ENCODE results near the gene ZNF382.
A peak's percentile ranks its signal among the peaks of the same experiment; 100 is the strongest.

Gene ZNF382

GRCh38 chr19:36638862-36639510 lies 33.9 kb downstream of the ZNF382 start:
- no peaks in the 10 kb centered on the region for H3K4me1 Mint-ChIP-seq
- H3K4me3 Mint-ChIP-seq, result no peak overlapping the region
- peaks cover 48% of the 10 kb centered on the region for H3K36me3 Mint-ChIP-seq
- CTCF ChIA-PET, result no interaction called here
- H3K27me3 Mint-ChIP-seq, result no peaks in the 10 kb centered on the region
- H3K27ac Mint-ChIP-seq, result no peak overlapping the region
- H3K9me3 Mint-ChIP-seq, result peaks cover 71% of the 10 kb centered on the region
- no peak for DNase-seq

- DNase-seq, result no peak
- Mint-ChIP-seq H3K27ac (no peak overlapping the region), H3K9me3 (peaks cover 41% of the 10 kb centered on the region), H3K4me1 (no peaks in the 10 kb centered on the region), H3K27me3 (no peaks in the 10 kb centered on the region), H3K4me3 (no peak overlapping the region), H3K36me3 (peaks cover 48% of the 10 kb centered on the region)
- CTCF ChIA-PET, result no interaction called here
Observed at GRCh38 chr19:36646746-36647145, 41.6 kb downstream of the ZNF382 start.

- Mint-ChIP-seq H3K27ac (no peak overlapping the region), H3K4me3 (no peak overlapping the region), H3K27me3 (no peaks in the 10 kb centered on the region), H3K4me1 (no peaks in the 10 kb centered on the region), H3K36me3 (peaks cover 61% of the 10 kb centered on the region), H3K9me3 (peaks cover 39% of the 10 kb centered on the region)
- DNase-seq, result no peak
- CTCF ChIA-PET, result no interaction called here
Observed at GRCh38 chr19:36652958-36653357, 47.8 kb downstream of the ZNF382 start.

- Mint-ChIP-seq H3K4me3 (peak overlapping the region; percentile 95), H3K27ac (peak overlapping the region; percentile 98), H3K36me3 (peaks cover 48% of the 10 kb centered on the region), H3K4me1 (peaks cover 25% of the 10 kb centered on the region), H3K27me3 (peaks cover 6% of the 10 kb centered on the region), H3K9me3 (peaks cover 48% of the 10 kb centered on the region)
- DNase-seq, result no peak
- CTCF ChIA-PET, result no interaction called here
Observed at GRCh38 chr19:36665832-36666231, 60.7 kb downstream of the ZNF382 start.

- CTCF ChIA-PET, result no interaction called here
- DNase-seq, result no peak
- H3K36me3 Mint-ChIP-seq, result peaks cover 57% of the 10 kb centered on the region
Observed at GRCh38 chr19:36668646-36669045, 63.5 kb downstream of the ZNF382 start.

GRCh38 chr19:36672368-36672767 lies 67.3 kb downstream of the ZNF382 start:
- H3K27ac Mint-ChIP-seq, result no peak overlapping the region
- H3K36me3 Mint-ChIP-seq, result peaks cover 36% of the 10 kb centered on the region
- peaks cover 50% of the 10 kb centered on the region for H3K9me3 Mint-ChIP-seq
- H3K4me3 Mint-ChIP-seq, result no peak overlapping the region
- H3K4me1 Mint-ChIP-seq, result peaks cover 7% of the 10 kb centered on the region
- no peaks in the 10 kb centered on the region for H3K27me3 Mint-ChIP-seq
- CTCF ChIA-PET, result no interaction called here
- no peak for DNase-seq

More at GRCh38 chr19:36668646-36669045, 63.5 kb downstream of the ZNF382 start:
- Mint-ChIP-seq H3K27me3 (peaks cover 6% of the 10 kb centered on the region), H3K27ac (no peak overlapping the region), H3K9me3 (peaks cover 58% of the 10 kb centered on the region), H3K4me3 (peak overlapping the region; percentile 35), H3K4me1 (peaks cover 25% of the 10 kb centered on the region)

GRCh38 chr19:36674201-36674600 lies 69.1 kb downstream of the ZNF382 start:
- H3K27ac Mint-ChIP-seq, result no peak overlapping the region
- no peak for DNase-seq
- CTCF ChIA-PET, result interaction anchor here (0.7 kb wide), 1 partner anchor 637 kb away, joined by 3 read pairs; no protein-coding TSS in a partner anchor
- H3K36me3 Mint-ChIP-seq, result peaks cover 37% of the 10 kb centered on the region
- H3K9me3 Mint-ChIP-seq, result peaks cover 53% of the 10 kb centered on the region
- no peak overlapping the region for H3K4me3 Mint-ChIP-seq
- no peaks in the 10 kb centered on the region for H3K4me1 Mint-ChIP-seq
- H3K27me3 Mint-ChIP-seq, result no peaks in the 10 kb centered on the region

GRCh38 chr19:36679455-36679854 lies 74.3 kb downstream of the ZNF382 start:
- DNase-seq, result no peak
- no peak overlapping the region for H3K27ac Mint-ChIP-seq
- CTCF ChIA-PET, result no interaction called here
- H3K27me3 Mint-ChIP-seq, result no peaks in the 10 kb centered on the region
- H3K4me1 Mint-ChIP-seq, result no peaks in the 10 kb centered on the region
- peaks cover 44% of the 10 kb centered on the region for H3K36me3 Mint-ChIP-seq
- H3K9me3 Mint-ChIP-seq, result peaks cover 45% of the 10 kb centered on the region
- no peak overlapping the region for H3K4me3 Mint-ChIP-seq
